Measurements from ENCODE around the gene TULP1. TPM values are rescaled to one million over a fixed set of nuclear protein-coding genes. Genes with fewer than 3 reads are reported as not detected.

The TULP1 gene
- total RNA-seq, 1 experiment from 2014 or later = not detected

DNA sequence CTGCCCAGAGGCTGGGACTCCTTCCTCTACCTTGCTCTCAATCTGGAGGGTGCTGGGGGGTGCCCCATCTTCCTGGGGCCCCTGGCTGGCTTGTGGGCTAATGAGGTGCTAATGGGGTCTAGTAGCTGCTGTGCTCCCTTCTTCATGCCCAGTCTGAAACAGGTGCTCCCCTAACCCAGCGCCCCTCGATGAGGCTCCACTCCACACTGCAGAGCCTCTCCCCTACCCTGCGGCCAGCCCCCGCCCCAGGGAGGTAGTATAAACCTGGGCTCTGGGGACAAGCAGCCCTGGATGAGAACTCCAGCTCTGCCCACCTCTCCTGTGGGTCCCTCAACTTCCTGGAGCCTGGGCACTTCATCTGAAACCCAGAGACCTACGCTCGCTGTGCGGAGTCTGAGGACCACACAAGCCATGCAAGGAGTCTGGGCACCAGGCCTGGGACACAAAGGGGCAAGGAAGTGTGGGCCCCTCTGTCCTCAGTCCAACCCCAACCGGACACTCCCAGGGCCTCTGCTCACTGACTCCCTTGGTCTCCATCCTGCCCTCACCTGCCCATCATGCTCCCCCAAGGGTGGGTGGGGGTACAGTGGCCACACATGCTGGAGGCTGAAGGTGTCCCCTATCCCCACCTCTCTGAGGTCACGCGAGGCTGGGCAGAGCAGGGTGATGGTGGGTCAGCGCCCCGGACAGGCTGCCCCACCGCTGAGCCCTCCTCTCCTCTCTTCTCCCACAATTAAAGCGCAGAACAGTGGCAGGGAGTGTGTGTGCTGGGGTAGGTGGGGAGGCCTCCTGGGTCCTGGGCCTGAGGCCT, 38.4 kb downstream of the TULP1 start:
- H3K79me1 ChIP-seq (ENCODE audit: insufficient read depth, low read depth, low read length, poor library complexity, severe bottlenecking) = peaks cover 3% of the 10 kb centered on the region
- no peak overlapping the region for H3K4me2 ChIP-seq (ENCODE audit: insufficient read depth, insufficient read length, low read length)
- H4K91ac ChIP-seq (ENCODE audit: insufficient read length, low read depth, low read length) = no peak overlapping the region
- no peak overlapping the region; the same call in 1 of the 2 replicates for H3K14ac ChIP-seq (ENCODE audit: insufficient read depth, low read length)
- H2BK12ac ChIP-seq (ENCODE audit: insufficient read length, low read depth, low read length) = no peak overlapping the region
- Mint-ChIP-seq H3K27me3 (ENCODE audit: low read depth) (peaks cover 1% of the 10 kb centered on the region; the same call in 1 of the 2 replicates), H3K4me3 (no peak overlapping the region), H3K9me3 (peaks cover 5 to 6% of the 10 kb centered on the region in 2 experiments; a peak in 4 of 5 replicates), H3K36me3 (ENCODE audit: insufficient read depth in 1 of 3, low read depth in 3 of 3) (peaks cover 38 to 80% (median 73%) of the 10 kb centered on the region in 3 experiments), H3K27ac (peak overlapping the region in 2 of 3 experiments; percentile 31 to 89; a peak in 4 of 7 replicates), H3K4me1 (peaks cover 23 to 42% of the 10 kb centered on the region in 2 experiments)
- H3K9me3 ChIP-seq (ENCODE audit: control insufficient read depth, low read depth, low read length) = no peaks in the 10 kb centered on the region
- H3K4ac ChIP-seq (ENCODE audit: low read depth, low read length) = no peak overlapping the region
- no peak overlapping the region for H2AFZ ChIP-seq (ENCODE audit: low read length)
- H3T11ph ChIP-seq (ENCODE audit: low read length) = no peak overlapping the region
- no peak overlapping the region for H4K8ac ChIP-seq (replicated peaks; ENCODE audit: insufficient read length, low read depth, low read length)
- no peak overlapping the region for H2BK120ac ChIP-seq (ENCODE audit: low read depth, low read length, poor library complexity, severe bottlenecking)
- no peaks in the 10 kb centered on the region for H4K20me1 ChIP-seq (ENCODE audit: control insufficient read depth, insufficient read depth, insufficient read length)
- peaks cover 11% of the 10 kb centered on the region for H3K23me2 ChIP-seq (ENCODE audit: insufficient read length, low read depth, low read length, poor library complexity, severe bottlenecking)
- no peak overlapping the region for H4K5ac ChIP-seq (ENCODE audit: insufficient read length, low read depth, low read length)
- 0 out of 2 replicates have a peak, but pooled peaks cover 3% of the 10 kb centered on the region for H3K4me1 ChIP-seq (ENCODE audit: insufficient read depth, low read length)
- no peak overlapping the region for H2AK5ac ChIP-seq (ENCODE audit: insufficient read length, low read length)
- H3K79me2 ChIP-seq (ENCODE audit: insufficient read depth, low read length) = peaks cover 7% of the 10 kb centered on the region; the same call in 1 of the 2 replicates
- no peak overlapping the region for H3K27ac ChIP-seq (ENCODE audit: insufficient read length, low read depth, low read length)
- H3K23ac ChIP-seq (ENCODE audit: insufficient read length, low read depth, low read length) = no peak overlapping the region
- H3K56ac ChIP-seq (ENCODE audit: insufficient read length, low read depth, low read length) = no peak overlapping the region
- no peak overlapping the region for H2BK15ac ChIP-seq (ENCODE audit: low read depth, low read length)
- H3K18ac ChIP-seq (ENCODE audit: insufficient read length, low read depth, low read length) = no peak overlapping the region
- no CpG with 5 or more reads among the region's 14 CpGs for WGBS (ENCODE audit: extremely low coverage, insufficient read length, low lambda C conversion rate)
- no peaks in the 10 kb centered on the region for H3K27me3 ChIP-seq (ENCODE audit: insufficient read depth, low read length)
- H2BK5ac ChIP-seq (ENCODE audit: insufficient read length, low read length) = no peak overlapping the region
- TF ChIP-seq, protein P1, sequence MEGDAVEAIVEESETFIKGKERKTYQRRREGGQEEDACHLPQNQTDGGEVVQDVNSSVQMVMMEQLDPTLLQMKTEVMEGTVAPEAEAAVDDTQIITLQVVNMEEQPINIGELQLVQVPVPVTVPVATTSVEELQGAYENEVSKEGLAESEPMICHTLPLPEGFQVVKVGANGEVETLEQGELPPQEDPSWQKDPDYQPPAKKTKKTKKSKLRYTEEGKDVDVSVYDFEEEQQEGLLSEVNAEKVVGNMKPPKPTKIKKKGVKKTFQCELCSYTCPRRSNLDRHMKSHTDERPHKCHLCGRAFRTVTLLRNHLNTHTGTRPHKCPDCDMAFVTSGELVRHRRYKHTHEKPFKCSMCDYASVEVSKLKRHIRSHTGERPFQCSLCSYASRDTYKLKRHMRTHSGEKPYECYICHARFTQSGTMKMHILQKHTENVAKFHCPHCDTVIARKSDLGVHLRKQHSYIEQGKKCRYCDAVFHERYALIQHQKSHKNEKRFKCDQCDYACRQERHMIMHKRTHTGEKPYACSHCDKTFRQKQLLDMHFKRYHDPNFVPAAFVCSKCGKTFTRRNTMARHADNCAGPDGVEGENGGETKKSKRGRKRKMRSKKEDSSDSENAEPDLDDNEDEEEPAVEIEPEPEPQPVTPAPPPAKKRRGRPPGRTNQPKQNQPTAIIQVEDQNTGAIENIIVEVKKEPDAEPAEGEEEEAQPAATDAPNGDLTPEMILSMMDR (conservative IDR thresholded peaks at IDR 0.05) = no peak
- H2BK20ac ChIP-seq (ENCODE audit: low read depth, low read length, poor library complexity, severe bottlenecking) = no peak overlapping the region
- no peak overlapping the region for H3K9ac ChIP-seq (ENCODE audit: extremely low read depth, insufficient read length, low read length)
- DNase-seq = peak; percentile 52
